Stimulated activated CD4-positive, alpha-beta T cell treated with anti-CD3 and anti-CD28 coated beads, Interleukin-1b, Interleukin-23, amount 100 ng/mL, for 24 hours (primary cell): ENCODE measurements around the gene SPATS2.

Source experiments
- DNase-seq, 4 experiments: peaks; one replicate each; pipeline ENCODE4 v3.0.0-alpha.2; 2020; ENCODE audit warnings: low read depth in 4 of 4, low spot score in 1 of 4

SPATS2 gene

GRCh38 chr12:49567611-49568441 is 200.6 kb downstream of the SPATS2 start, which contains the start of gene MCRS1:
TSS of gene MCRS1 (minus strand) at chr12:49568142. CDS start at chr12:49566731, 1,411 bp downstream.
- peak; percentile 81 to 85 (median 84) for DNase-seq

- DNase-seq = no peak
Observed at GRCh38 chr12:49568442-49569162, 201.3 kb downstream of the SPATS2 start.
